ENCODE results near the gene MAPT.

GRCh38 chr17:46061435-46061834 lies 167.1 kb downstream of the MAPT start:
- no peak for TF ChIP-seq CTCF (IDR thresholded peaks at IDR 0.05)
- TF ChIP-seq POLR2A (IDR thresholded peaks at IDR 0.05), result no peak
- TF ChIP-seq EP300 (IDR thresholded peaks at IDR 0.05), result no peak
